SU-DHL-6 (cell line): ENCODE measurements around the gene C12orf43.

Experiments
- EZH2phosphoT487 ChIP-seq: fragments of 200-600 bp; sonication (generic), shearing (Covaris generic); conservative IDR thresholded peaks from 2 replicates; pipeline ENCODE4 v1.6.1; 2018; ENCODE audit warnings: mild to moderate bottlenecking, antibody characterized with exemption, low read length, moderate library complexity, mixed read lengths
- TF ChIP-seq, protein P1 (sequence below): fragments of 200-600 bp; sonication (generic); IDR thresholded peaks from one replicate; pipeline ENCODE4 v1.5.1; 2017; ENCODE audit warnings: antibody characterized with exemption, mild to moderate bottlenecking, low read length, moderate library complexity; ENCODE audit not compliant: insufficient read depth, poor library complexity, severe bottlenecking

- TF ChIP-seq, protein P1, sequence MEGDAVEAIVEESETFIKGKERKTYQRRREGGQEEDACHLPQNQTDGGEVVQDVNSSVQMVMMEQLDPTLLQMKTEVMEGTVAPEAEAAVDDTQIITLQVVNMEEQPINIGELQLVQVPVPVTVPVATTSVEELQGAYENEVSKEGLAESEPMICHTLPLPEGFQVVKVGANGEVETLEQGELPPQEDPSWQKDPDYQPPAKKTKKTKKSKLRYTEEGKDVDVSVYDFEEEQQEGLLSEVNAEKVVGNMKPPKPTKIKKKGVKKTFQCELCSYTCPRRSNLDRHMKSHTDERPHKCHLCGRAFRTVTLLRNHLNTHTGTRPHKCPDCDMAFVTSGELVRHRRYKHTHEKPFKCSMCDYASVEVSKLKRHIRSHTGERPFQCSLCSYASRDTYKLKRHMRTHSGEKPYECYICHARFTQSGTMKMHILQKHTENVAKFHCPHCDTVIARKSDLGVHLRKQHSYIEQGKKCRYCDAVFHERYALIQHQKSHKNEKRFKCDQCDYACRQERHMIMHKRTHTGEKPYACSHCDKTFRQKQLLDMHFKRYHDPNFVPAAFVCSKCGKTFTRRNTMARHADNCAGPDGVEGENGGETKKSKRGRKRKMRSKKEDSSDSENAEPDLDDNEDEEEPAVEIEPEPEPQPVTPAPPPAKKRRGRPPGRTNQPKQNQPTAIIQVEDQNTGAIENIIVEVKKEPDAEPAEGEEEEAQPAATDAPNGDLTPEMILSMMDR: no peak
- no peak for TF ChIP-seq EZH2phosphoT487
Observed at GRCh38 chr12:120978296-120979219, 37.7 kb downstream of the C12orf43 start, which contains the start of gene HNF1A.
